Fibroblast of gingiva (primary cell): Measurements from ENCODE around the gene CEP20.
A peak's percentile ranks its signal among the peaks of the same experiment; 100 is the strongest.

ENCODE experiments used
- DNase-seq: peaks from one replicate; pipeline ENCODE4 v3.0.0-alpha.2; 2011; ENCODE audit warnings: low read depth

CEP20 gene

DNA sequence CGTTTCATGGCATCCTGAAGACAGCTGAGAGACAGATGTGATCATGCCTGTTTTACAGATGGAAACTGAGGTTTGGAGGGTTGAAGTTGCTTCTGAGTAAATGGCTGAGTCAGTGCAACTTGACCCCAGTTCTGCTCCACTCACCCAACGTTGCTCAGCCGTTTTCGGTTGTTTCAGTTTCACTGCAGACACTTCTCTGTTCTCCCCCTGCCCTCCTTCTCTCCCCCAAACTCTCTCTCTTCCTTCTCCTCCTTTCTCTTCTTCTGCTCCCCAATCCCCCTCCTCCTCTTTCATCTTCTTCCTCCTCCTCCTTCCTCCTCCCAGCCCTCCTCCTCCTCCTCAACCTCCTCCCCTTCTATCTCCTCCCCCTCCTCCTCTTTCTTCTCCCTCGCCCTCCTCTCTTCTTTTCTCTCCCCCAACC, 9.4 kb upstream of the CEP20 start:
- DNase-seq = peak; percentile 41

DNA sequence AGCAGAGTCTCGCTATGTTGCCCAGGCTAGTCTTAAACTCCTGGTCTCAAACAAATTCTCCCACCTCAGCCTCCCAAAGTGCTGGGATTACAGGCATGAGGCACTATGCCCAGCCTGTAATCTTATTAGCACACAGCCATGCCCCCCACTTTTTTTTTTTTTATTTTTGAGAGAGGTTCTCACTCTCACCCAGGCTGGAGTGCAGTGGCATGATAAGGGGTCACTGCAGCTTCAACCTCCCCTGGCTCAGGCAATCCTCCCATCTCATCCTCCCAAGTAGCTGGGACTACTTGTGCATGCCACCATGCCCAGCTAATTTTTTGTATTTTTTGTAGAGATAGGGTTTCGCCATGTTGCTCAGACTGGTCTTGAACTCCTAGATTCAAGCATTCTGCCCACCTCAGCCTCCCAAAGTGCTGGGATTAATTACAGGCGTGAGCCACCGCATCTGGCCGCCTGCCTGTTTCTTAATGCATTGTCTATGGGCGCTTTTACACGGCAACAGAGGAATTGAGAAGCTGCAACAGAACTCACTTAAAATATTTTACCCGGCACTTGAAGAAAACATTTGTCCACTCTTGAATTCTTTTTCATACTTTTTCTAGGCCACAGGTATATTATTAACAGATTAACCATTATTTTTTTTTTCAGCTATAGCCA, 8.8 kb upstream of the CEP20 start:
- DNase-seq = peak; percentile 38

DNA sequence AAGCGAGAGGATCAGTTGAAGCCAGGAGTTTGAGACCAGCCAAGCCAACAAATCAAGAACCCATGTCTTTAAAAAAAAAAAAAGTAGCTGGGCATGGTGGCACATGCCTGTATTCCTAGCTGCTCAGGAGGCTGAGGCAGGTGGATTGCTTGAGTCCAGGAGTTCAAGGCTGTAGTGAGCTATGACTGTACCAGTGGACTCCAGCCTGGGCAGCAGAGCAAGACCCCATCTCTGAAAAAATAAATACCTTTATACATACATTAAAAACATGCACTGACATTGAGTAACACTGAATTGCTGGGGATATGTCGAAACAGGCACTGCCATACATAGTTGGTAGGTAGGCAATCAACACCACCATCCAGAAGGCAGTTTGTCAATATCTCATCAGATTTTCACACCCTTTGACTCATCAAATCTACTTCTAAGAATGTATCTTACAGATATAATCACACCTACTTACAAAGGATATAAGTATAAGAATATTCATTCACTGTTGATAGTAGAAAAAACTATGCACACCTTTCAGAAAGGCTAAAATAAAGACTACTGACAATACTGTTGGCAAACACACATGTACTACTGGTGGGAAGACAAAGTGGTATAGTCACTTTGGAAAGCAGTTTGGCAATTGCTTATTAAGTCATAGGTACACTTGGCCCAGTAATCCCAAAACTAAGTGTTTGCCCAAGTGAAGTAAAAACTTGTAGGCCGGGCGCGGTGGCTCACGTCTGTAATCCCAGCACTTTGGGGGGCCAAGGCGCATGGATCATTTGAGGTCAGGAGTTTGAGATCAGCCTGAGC, 6.4 kb upstream of the CEP20 start:
- no peak for DNase-seq

DNA sequence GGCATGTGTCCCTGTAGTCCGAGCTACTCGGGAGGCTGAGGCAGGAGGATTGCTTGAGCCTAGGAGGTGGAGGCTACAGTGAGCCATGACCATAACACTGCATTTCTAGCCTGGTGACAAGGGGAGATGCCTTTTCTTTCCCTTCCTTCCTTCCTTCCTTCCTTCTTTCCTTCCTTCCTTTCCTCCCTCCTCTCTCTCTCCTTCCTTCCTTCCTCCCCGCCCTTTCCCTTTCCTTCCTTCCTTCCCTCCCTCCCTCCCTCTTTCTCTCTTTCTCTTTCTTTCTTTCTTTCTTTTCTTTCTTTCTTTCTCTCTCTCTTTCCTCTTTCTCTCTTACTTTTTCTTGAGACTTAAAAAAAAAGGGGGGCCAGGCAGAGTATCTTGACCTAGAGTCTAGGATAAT, 3.1 kb upstream of the CEP20 start:
- no peak for DNase-seq

DNA sequence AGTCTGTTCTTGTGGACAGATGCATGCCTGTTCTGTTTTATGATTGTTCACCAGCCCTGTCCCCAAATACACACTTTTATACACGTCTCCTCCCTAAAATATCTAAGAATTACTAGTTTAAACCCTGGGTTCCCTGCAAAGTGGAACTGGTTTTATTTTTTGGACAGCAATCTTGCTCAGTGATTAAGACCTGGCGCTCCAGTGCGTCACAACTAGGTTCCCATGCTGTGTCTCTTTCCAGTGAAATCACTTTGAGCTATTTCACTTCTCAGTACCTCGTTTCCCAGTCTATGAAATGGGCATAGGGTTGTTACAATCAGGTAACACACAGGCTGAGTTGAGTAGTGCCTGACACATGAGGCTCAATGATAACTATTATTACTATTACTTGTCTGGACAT, 1.1 kb downstream of the CEP20 start:
- no peak for DNase-seq

DNA sequence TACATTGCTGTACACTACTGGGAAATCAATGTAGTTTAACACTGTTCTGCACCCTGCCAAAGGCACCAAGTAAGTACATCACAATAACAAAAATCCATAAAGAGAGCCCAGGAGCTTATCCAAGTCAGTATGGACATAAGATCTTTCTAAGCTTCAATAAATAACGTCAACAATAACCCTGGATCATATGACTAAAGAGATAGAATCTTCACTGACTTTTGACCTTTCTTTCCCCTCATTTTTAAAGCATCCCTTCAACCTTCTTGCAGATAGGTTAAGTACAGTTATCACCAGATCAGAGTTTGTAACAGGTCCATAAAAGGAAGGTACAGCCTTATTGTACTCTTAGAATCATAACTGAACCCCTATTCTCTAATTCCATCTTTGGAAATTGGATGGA, 2.3 kb downstream of the CEP20 start:
- no peak for DNase-seq

DNA sequence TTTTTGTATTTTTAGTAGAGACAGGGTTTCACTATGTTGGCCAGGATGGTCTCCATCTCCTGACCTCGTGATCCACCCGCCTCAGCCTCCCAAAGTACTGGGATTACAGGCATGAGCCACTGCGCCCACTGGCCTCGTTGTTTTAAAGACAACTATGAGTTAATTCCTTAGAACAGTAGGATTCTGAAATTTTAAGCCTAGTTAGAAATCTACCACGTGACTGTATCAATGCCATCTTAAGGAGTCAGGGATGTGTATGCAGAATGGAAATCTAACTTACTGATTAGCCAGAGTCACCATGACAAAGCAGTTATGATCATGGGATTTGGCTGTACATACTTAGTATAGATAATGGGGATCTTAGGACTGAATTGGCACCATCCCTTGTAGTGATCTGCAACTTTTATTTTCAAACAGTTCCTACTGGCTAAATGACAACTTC, 2.8 kb downstream of the CEP20 start:
- DNase-seq = peak; percentile 71

DNA sequence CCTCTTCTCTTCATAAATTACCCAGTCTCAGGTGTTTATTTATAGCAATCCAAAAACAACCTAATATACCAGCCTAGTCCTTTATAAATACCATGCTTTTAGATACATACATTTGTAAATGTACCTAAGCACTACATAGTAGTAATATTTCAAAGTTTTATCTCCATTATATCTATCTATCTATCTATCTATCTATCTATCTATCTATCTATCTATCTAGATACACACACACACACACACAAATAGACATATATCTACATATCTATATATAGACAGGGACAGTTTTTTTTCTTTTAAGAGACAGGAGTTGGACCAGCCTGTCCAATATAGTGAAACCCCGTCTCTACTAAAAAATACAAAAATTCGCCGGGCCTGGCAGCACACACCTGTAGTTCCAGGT, 5.8 kb downstream of the CEP20 start:
- DNase-seq = no peak

DNA sequence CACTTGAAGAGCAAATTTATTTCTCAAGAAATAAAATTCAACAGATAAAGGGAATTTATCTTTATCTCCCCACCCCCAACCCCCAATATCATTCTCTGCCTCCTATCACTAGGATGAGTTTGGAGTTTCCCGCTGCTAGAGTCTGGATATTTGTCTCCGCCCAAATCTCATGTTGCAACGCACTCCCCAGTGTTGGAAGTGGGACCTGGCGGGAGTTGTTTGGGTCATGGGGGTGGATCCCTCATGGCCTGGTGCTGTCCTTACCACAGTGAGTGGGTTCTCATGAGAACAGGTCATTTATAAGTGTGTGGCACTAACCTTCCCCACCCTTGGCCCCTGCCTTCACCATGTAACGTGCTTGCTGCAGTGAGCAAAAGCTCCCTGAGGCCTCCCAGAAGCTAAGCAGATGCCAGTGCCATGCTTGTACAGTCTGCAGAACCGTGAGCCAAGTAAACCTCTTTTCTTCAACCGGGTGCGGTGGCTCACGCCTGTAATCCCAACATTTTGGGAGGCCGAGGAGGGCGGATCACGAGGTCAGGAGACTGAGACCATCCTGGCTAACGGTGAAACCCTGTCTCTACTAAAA, 6.5 kb downstream of the CEP20 start:
- no peak for DNase-seq

DNA sequence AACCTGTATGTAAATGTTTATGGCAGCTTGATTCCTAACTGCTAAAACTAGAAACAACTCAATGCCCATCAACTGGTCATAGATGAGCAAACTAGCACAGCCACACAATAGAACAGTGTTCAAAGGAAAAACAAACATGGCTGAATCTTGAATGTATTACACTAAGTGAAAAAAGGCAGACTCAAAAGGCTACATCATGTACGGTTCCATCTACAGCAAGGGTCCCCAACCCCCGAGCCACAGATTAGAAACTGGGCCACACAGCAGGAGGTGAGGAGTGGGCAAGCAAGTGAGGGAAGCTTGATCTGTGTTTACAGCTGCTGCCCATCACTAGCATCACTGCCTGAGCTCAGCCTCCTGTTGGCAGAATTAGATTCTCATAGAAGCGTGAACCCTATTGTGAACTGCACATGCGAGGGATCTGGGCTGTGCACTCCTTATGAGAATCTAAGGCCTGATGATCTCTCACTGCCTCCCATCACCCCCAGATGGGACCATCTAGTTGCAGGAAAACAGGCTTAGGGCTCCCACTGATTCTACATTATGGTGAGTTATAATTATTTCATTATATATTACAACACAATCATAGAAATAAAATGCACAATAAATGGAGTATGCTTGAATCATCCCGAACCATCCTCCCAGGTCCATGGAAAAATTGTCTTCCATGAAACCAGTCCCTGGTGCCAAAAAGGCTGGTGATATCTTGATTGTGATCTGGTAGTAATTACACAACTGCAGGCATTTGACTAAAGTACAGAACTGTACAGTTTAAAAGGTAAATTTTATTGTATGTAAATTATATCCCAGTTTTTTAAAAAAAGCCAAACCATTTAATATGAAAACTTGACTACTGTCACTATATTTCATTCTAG, 7.7 kb downstream of the CEP20 start:
- peak; percentile 23 for DNase-seq

DNA sequence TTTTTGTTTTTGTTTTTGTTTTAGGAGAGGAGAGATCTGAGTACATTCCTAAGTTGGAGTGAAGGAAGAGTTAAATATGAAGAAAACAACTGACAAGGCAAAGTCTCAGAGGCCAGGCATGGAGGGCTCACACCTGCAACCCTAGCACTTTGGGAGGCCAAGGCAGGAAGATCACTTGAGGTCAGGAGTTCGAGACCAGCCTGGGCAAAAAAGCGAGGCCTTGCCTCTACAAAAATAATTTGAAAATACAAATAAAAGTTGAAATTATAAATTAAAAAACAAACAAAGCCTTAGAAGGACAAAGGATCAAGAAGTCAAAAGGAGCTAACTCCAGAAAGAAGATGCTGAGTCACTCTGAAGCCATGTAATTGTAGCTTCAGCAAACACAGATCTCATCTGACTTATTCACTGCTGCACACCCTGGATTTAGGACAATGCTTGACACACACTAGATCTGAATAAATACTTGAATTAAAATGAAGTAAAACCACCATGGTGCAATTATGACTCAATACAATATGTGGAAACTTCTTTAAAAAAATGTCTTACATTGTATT, 9.1 kb downstream of the CEP20 start:
- peak; percentile 96 for DNase-seq

DNA sequence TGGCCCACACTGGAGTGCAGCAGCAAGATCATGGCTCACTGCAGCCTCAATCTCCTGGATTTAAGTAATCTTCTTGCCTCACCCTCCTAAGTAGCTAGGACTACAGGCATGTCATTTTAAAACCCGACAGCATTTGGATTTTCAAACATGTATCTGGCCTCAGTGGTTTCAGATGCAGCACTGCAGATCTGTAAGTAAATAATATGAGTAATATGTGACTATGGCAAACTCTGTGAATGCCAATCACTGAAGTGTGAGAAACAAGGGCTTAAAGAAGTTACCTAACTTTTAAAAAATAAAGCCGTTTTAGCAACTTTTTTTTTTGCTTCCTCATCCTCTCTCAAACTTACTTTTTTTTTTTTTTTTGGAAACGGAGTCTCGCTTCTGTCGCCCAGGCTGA, 11.9 kb downstream of the CEP20 start:
- DNase-seq = no peak

DNA sequence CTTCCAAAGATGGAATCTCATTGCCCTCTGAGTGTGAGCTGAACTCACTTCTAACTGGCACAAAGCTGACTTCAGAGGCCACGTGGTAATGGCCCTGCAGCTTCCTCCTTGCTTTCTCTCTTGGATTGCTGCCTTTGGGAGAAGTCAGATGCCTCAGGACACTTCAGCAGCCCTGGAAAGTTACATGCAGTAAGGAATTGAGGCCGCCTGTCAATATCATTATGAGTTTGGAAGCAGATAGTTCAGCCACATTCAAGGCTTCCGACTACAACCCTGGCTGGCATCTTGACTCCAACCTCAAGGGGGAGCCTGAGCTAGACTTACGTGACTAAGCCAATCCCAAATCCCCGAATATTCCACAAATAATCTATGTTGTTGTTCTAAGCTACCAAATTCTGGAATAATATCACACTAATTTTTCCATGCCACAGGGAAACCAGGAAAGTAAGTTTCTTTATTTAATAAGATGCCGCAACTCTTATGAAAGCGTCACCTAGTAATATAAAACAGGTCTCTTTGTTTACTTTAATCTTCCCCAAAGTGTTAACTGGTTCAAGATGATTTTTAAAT, 13.6 kb downstream of the CEP20 start:
- peak; percentile 78 for DNase-seq

DNA sequence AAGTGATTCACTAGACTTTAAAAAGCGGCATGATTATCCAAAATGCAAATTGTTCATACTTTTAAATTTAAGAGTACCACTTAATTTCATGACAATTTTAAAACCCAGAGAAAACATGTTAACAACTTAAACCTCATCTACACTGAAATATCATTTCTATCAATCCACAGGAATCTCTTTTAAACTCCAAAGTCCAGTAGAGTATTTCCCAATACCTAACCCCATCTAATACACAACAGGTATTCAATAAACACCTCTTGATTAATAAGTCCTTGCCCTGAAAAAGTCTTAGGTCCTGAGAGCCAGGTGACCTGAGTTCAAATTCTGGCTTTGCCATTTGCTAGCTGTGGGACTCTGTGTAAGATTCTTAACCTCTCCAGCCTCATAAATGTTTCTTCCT, 14.7 kb downstream of the CEP20 start:
- no peak for DNase-seq

DNA sequence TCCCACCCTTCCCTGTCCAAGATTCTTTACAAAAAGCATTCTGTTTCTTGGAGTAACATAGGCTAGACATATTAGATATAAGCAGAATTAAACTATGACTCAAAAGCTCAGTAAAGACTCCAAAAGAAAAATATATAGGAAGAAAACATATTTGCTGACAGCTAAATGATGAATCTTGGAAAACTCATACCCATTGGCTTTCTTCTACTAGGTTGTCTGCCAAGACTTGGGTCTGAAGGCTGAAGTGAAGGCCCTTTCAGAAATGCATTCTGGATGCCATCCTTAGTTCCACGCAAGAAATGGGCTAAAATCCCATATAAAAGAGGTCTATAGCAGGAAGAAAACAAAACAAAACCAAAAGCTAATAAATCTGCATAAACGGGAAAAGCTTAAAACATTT, 15.1 kb downstream of the CEP20 start:
- no peak for DNase-seq

DNA sequence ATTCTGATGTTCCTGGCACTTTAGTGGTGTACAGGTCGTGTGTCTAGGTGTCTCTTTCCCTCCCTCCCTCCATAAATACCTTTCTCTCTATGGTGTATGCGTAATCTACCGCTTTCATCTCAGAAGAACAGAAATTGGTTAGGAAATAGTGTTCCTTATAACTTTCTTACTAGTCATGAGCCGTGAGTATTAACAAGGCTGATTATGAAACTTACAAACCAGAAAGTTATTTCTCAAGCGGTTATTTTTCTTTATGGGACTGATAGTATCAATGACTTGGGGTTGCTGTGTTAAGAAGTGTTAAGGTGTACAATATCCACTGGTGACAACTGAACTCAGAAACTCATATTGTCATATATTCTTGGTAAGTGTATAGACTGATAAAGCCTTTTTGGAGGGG, 18.4 kb downstream of the CEP20 start:
- no peak for DNase-seq

DNA sequence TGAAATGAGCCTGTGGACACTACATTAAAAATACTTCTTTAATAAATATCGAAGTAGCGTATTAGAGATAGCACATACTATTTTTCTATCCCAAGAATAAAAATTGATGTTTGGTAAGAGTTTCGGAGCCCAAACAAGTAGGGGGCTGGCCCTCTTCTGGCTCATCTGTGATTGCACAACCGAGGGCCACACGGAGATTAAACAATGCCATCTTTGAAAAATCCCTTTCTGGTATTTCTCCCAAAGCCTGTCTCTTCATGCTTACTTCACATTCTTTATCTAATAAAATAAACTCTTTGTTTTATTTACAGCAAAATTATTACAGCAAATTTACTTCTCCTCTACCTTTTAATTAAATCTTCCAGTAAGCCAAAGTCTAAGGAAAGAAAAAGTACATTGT, 22.0 kb downstream of the CEP20 start:
- peak; percentile 55 for DNase-seq

DNA sequence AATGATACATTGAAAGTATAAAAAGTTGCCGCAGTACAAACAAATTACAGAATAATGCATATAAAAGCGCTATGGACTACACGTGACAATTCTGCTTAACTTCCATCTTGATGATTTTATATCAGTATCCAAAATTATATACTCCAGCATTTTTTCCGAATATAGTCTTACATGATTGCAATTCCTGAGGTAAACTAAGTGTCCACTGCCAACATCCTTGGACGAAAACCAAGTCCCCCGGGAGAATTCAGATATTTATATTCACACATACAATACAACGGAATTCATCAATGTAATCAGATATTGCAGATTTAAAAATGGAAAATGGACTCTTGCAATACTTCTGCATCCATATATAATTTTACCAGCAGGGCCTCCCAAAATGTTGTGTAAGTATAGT, 22.7 kb downstream of the CEP20 start:
- peak; percentile 91 for DNase-seq

DNA sequence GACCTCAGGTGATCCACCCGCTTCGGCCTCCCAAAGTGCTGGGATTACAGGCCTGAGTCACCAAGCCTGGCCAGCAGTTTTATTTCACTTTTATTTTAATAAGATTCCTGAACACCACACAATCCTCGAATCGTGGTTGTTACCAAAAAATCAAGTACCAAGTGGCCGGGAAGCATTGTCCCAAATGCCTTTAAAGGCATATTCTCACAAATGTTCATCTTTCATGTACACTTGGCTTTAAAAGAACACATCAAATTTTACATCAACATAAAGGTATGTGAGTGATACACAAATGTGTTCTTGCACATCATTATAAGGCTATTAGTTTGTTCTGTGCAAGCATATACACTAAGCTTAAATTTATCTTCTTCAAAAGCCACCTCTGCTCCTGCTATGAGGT, 23.5 kb downstream of the CEP20 start:
- DNase-seq = no peak

DNA sequence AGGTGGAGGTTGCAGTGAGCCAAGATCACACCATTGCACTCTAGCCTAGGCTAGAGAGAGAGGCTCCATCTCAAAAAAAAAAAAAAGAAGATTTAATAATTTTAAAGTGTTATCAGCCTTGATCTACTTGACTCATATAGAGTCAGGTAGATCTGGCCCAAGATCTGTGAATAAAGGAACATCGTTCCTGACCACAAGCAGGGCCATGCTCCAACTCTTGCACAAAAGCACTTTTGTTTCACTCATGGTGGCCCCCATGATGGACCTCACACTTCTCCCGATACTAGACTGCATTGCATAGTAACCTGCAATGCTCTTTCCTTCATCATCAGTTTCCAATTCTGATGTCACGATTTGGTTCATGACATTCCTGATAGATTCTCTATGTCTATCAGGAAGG, 26.4 kb downstream of the CEP20 start:
- no peak for DNase-seq

DNA sequence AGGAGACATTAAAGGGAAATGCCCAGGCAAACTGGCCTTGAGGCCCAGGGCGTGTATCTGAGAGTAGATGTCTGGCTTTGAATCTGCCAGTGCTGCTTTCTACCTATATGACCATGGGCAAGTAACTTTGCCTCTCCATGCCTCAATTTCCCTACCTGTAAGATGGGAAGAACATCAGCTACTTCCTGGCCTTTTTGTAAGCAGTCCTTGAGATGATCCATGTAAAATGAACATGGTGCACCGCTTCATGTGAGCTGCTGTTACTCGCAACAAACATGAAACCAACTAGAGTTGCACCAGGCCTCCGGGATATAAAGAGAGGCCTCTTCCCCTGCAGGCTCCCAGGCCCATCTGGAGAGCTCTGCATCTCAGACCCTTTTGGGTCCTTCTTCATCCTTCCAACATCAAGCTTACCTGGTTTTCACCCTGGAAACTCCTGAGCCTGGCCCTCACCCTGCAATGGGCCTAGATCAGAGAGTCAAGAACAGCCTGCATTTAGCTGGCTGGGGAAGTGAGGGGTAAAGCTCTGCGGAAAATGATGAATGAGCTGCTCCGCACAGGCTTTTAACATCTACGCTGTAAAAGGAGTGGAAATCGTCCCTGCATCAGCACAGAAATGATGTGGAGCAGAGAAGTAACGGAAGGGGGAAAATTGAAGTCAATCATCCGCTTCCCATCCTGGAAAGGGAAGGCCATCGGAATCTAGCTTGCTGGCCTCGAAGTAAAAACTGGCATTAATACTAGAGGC, 29.3 kb downstream of the CEP20 start:
- no peak for DNase-seq
